Liver (tissue), 9 donors: ENCODE data around the gene ARHGEF10L. TPM values are rescaled to one million over a fixed set of nuclear protein-coding genes. Genes with fewer than 3 reads are reported as not detected.

ENCODE experiments used
- DNase-seq: peaks from one replicate; pipeline ENCODE4 v3.0.0-alpha.2; 2017; ENCODE audit warnings: low spot score
- H3K27ac ChIP-seq, 2 donors: one replicate each; pipeline ENCODE4 v1.7.0; 2013; ENCODE audit warnings: inconsistent platforms in 2 of 2, low read length in 2 of 2, control low read depth in 1 of 2, low read depth in 1 of 2, mild to moderate bottlenecking in 1 of 2
- H3K27me3 ChIP-seq, 4 donors: one replicate each; pipeline versions ENCODE4 v1.6.1 to v1.7.0; 2013; ENCODE audit warnings: low read length in 3 of 4, inconsistent platforms in 1 of 4, mild to moderate bottlenecking in 1 of 4, moderate library complexity in 1 of 4; ENCODE audit not compliant: control insufficient read depth in 4 of 4, insufficient read depth in 4 of 4
- H3K36me3 ChIP-seq, 4 donors: one replicate each; pipeline versions ENCODE4 v1.6.1 to v1.7.0; 2013; ENCODE audit warnings: low read length in 3 of 4, mild to moderate bottlenecking in 3 of 4, low read depth in 1 of 4, moderate library complexity in 1 of 4; ENCODE audit not compliant: control insufficient read depth in 4 of 4, insufficient read depth in 3 of 4
- H3K4me1 ChIP-seq, 4 donors: one replicate each; pipeline versions ENCODE4 v1.6.1 to v1.7.0; 2013; ENCODE audit warnings: low read length in 3 of 4, mild to moderate bottlenecking in 3 of 4, moderate library complexity in 1 of 4; ENCODE audit not compliant: control insufficient read depth in 4 of 4, insufficient read depth in 4 of 4
- H3K4me3 ChIP-seq, 3 donors: one replicate each; pipeline versions ENCODE4 v1.6.1 to v1.7.0; 2013; ENCODE audit warnings: low read length in 3 of 3, control low read depth in 1 of 3, low read depth in 1 of 3, mild to moderate bottlenecking in 1 of 3
- H3K9ac ChIP-seq, 2 donors: one replicate each; pipeline ENCODE4 v1.7.0; 2013; ENCODE audit warnings: low read length in 2 of 2, mild to moderate bottlenecking in 2 of 2, moderate library complexity in 2 of 2, control low read depth in 1 of 2, low read depth in 1 of 2
- H3K9me3 ChIP-seq, 4 donors: one replicate each; pipeline versions ENCODE4 v1.6.1 to v1.7.0; 2013; ENCODE audit warnings: low read length in 3 of 4; ENCODE audit not compliant: control insufficient read depth in 4 of 4
- ATF3 ChIP-seq: IDR thresholded peaks from 2 replicates; pipeline ENCODE4 v1.6.1; 2016; ENCODE audit warnings: antibody characterized with exemption
- CTCF ChIP-seq: fragments of 150-350 bp; IDR thresholded peaks from 2 replicates; pipeline ENCODE4 v1.5.1; 2017; ENCODE audit warnings: improper control_type of control experiment, low read depth, low read length; ENCODE audit not compliant: missing input control
- EGR1 ChIP-seq, 2 donors: IDR thresholded peaks; 2 replicates each; pipeline ENCODE4 v1.6.1; 2016 to 2018; ENCODE audit warnings: antibody characterized with exemption in 2 of 2, low read depth in 2 of 2
- FOXA1 ChIP-seq: IDR thresholded peaks from 2 replicates; pipeline ENCODE4 v1.6.1; 2016; ENCODE audit warnings: antibody characterized with exemption
- FOXA2 ChIP-seq: IDR thresholded peaks from 2 replicates; pipeline ENCODE4 v1.6.1; 2016; ENCODE audit warnings: antibody characterized with exemption
- GABPA ChIP-seq, 2 donors: IDR thresholded peaks in 1 of 2; conservative IDR thresholded peaks in 1 of 2; 2 replicates each; pipeline ENCODE4 v1.6.1; 2016; ENCODE audit warnings: antibody characterized with exemption in 2 of 2, mild to moderate bottlenecking in 1 of 2, moderate library complexity in 1 of 2
- HNF4A ChIP-seq, 2 donors: conservative IDR thresholded peaks; 2 replicates each; pipeline ENCODE4 v1.6.1; 2016; ENCODE audit warnings: antibody characterized with exemption in 2 of 2, mild to moderate bottlenecking in 2 of 2
- HNF4G ChIP-seq: IDR thresholded peaks from 2 replicates; pipeline ENCODE4 v1.6.1; 2016; ENCODE audit warnings: antibody characterized with exemption
- JUND ChIP-seq, 2 donors: IDR thresholded peaks; 2 replicates each; pipeline ENCODE4 v1.6.1; 2016; ENCODE audit warnings: antibody characterized with exemption in 2 of 2
- MAX ChIP-seq: IDR thresholded peaks from 2 replicates; pipeline ENCODE4 v1.6.1; 2016; ENCODE audit warnings: antibody characterized with exemption
- NR2F2 ChIP-seq: IDR thresholded peaks from 2 replicates; pipeline ENCODE4 v1.6.1; 2016; ENCODE audit warnings: antibody characterized with exemption
- RAD21 ChIP-seq, 2 donors: IDR thresholded peaks; 2 replicates each; pipeline ENCODE4 v1.6.1; 2016; ENCODE audit warnings: antibody characterized with exemption in 2 of 2, mild to moderate bottlenecking in 2 of 2
- REST ChIP-seq: IDR thresholded peaks from 2 replicates; pipeline ENCODE4 v1.6.1; 2016; ENCODE audit warnings: antibody characterized with exemption, mild to moderate bottlenecking
- RXRA ChIP-seq, 2 donors: IDR thresholded peaks; 2 replicates each; pipeline ENCODE4 v1.6.1; 2017 to 2018; ENCODE audit warnings: antibody characterized with exemption in 2 of 2, mild to moderate bottlenecking in 1 of 2
- TAF1 ChIP-seq: conservative IDR thresholded peaks from 2 replicates; pipeline ENCODE4 v1.6.1; 2016; ENCODE audit warnings: antibody characterized with exemption, mild to moderate bottlenecking
- YY1 ChIP-seq: IDR thresholded peaks from 2 replicates; pipeline ENCODE4 v1.6.1; 2016; ENCODE audit warnings: antibody characterized with exemption, mild to moderate bottlenecking
- ZBTB33 ChIP-seq: IDR thresholded peaks from 2 replicates; pipeline ENCODE4 v1.6.1; 2016; ENCODE audit warnings: antibody characterized with exemption
- WGBS: extraction: QIAGEN DNeasy Blood & Tissue Kit; methylation state at CpG from one replicate; pipeline ENCODE4 v1.1.7; 2013; 5-methylcytosine and 5-hydroxymethylcytosine counted together
- polyA plus RNA-seq, 2 donors: library from polyadenylated mRNA; stranded (reverse) in 1 of 2; unstranded in 1 of 2; fragments of 200-250 nt in 1 of 2; fragments of >200 nt in 1 of 2; fragmentation: Nextera tagmentation in 1 of 2; extraction: Ambion mirVana in 1 of 2; gene quantifications; one replicate each; pipeline versions ENCODE4 v1.2.1 to v1.2.3, GENCODE V29; 2013 to 2015
- total RNA-seq, 2 donors: library from RNA; depleted of rRNA; stranded (reverse); fragments of >200 nt; gene quantifications; one replicate each; pipeline ENCODE4 v1.2.3, GENCODE V29; 2014
- donor health status: healthy.
- donor health status: healthy.
- donor health status: healthy.
- donor health status: healthy.
- donor health status: healthy.

The ARHGEF10L gene
- total and polyA plus RNA-seq, 4 donors: 26.3 to 169 (median 57.5) TPM

- no peaks in the 10 kb centered on the region for H3K27me3 ChIP-seq
- H3K9ac ChIP-seq: no peak overlapping the region
- H3K27ac ChIP-seq: no peak overlapping the region
- H3K36me3 ChIP-seq: no peaks in the 10 kb centered on the region
- DNase-seq: no peak
- TF ChIP-seq REST (no peak), YY1 (no peak), ZBTB33 (no peak), HNF4G (no peak), RXRA (IDR thresholded peaks at IDR 0.05) (no peak), JUND (IDR thresholded peaks at IDR 0.05) (no peak), MAX (no peak), ATF3 (no peak), NR2F2 (no peak), CTCF (no peak), GABPA (IDR thresholded peaks at IDR 0.05 in 1 of 2, conservative IDR thresholded peaks at IDR 0.05 in 1 of 2) (no peak), HNF4A (conservative IDR thresholded peaks at IDR 0.05) (no peak), TAF1 (no peak), EGR1 (IDR thresholded peaks at IDR 0.05; ENCODE audit: low read depth in 2 of 2) (no peak), FOXA2 (no peak), FOXA1 (no peak), RAD21 (IDR thresholded peaks at IDR 0.05) (no peak)
- no peaks in the 10 kb centered on the region for H3K4me1 ChIP-seq
- no peaks in the 10 kb centered on the region for H3K9me3 ChIP-seq
- no peak overlapping the region for H3K4me3 ChIP-seq
These were observed 199.6 kb downstream of the ARHGEF10L start for GRCh38 chr1:17739050-17739449.

- Histone ChIP-seq H3K36me3 (no peaks in the 10 kb centered on the region), H3K27me3 (no peaks in the 10 kb centered on the region), H3K27ac (no peak overlapping the region), H3K9me3 (no peaks in the 10 kb centered on the region), H3K9ac (no peak overlapping the region), H3K4me3 (no peak overlapping the region), H3K4me1 (no peaks in the 10 kb centered on the region)
- no peak for TF ChIP-seq ZBTB33
- no peak for TF ChIP-seq REST
- TF ChIP-seq RXRA (IDR thresholded peaks at IDR 0.05): no peak
- no peak for TF ChIP-seq RAD21 (IDR thresholded peaks at IDR 0.05)
- TF ChIP-seq MAX: no peak
- TF ChIP-seq GABPA (IDR thresholded peaks at IDR 0.05 in 1 of 2, conservative IDR thresholded peaks at IDR 0.05 in 1 of 2): no peak
- no peak for TF ChIP-seq ATF3
- no peak for DNase-seq
- 74% methylated on average over 5 of the region's 5 CpGs for WGBS
These were observed 201.6 kb downstream of the ARHGEF10L start for GRCh38 chr1:17741052-17741451.
